Stimulated activated CD4-positive, alpha-beta T cell treated with anti-CD3 and anti-CD28 coated beads, Interleukin-1b, Interleukin-23, amount 100 ng/mL, for 24 hours (primary cell): ENCODE data around the gene PLD1.

Experiments
- DNase-seq, 4 experiments: peaks; one replicate each; pipeline ENCODE4 v3.0.0-alpha.2; 2020; ENCODE audit warnings: low read depth in 4 of 4, low spot score in 1 of 4

PLD1 gene

GRCh38 chr3:171797265-171797679, 13.0 kb downstream of the PLD1 start:
- DNase-seq: no peak

DNA sequence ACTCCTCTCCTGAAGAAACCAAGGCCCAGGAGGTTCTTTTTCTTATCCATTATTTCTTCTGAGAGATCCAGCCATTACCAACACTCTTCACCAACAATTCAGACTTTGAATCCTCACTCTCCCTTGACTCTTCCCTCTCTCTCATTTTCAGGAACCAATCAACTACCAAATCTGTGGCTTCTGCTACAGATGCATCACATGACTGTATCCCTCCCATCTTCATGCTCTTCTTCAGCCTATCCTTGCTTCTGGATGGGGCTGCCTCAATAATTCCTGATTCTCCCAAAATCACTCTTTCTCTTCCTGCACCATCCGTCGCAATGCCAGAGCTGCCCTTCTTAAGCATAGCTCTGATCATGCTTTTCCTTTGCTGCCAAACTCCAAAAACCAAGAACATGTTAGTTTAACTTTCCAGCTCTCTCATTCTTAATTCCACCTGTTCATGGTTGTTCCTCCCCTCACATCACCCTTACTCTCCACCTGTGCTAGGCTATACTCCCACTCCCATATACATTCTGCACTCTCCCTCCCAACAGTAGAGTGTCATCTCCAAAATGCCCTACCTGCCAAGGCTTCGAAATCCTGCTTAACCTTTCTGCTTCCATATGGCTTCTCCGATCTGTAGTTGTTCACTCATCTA, 13.5 kb downstream of the PLD1 start:
- DNase-seq: no peak

GRCh38 chr3:171792531-171792930, 17.8 kb downstream of the PLD1 start:
- no peak for DNase-seq

DNA sequence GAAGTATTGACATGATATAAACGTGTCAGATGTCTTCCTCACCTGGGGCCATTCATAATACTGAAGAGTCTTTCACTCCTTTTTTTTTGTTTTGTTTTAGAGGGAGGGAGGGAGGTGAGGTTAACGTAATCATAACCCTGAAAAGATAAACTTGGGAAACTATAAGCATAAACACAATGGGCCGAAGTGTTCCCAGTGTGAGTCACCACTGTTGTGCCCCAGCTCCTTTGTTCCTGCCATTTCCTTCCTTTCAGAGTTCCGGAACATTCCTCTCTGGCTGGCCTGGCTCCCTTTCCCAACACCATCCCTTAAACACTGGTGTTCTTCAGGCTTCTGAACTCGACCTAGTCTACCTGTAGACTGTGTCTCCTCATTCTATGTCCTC, 18.6 kb downstream of the PLD1 start:
- DNase-seq: no peak

- no peak for DNase-seq
Observed at GRCh38 chr3:171790898-171791691, 19.2 kb downstream of the PLD1 start.

DNA sequence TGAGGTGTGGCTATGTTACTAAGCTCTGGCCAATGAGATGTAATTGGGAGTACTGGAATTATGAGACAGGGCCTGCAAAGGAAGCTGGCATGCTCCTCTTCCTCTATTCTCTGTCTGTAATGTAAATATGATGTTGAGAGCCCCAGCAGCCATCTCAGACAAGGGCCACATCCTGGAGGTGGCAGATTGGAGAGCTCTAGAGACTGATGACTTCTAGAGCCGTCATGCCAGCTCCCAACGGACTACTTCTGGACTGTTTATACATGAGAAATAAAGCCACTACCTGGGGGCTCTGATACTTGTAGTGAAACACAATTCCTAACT, 19.7 kb downstream of the PLD1 start:
- no peak for DNase-seq

- no peak for DNase-seq
Observed at GRCh38 chr3:171789759-171790505, 20.4 kb downstream of the PLD1 start.

- no peak for DNase-seq
Observed at GRCh38 chr3:171788546-171789351, 21.5 kb downstream of the PLD1 start.

- no peak for DNase-seq
Observed at GRCh38 chr3:171786997-171787396, 23.3 kb downstream of the PLD1 start.

DNA sequence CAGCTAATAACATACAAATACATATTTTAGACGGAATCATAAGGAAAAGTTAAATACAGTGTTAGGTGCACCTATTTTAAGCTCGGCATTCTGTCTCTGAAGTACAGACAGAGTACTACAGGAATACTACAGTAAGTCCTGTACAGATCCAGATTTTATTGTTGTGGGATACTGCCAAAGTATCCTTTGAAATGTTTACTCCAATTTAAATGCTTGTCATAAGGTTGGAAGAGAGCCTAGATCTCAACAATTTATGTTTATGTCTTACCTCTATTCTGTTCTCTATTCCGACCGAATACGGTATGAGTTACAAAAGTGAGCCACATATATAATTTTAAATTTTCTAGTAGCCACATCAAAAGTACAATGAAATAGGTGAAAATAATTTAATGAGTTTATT, 25.3 kb downstream of the PLD1 start:
- no peak for DNase-seq

DNA sequence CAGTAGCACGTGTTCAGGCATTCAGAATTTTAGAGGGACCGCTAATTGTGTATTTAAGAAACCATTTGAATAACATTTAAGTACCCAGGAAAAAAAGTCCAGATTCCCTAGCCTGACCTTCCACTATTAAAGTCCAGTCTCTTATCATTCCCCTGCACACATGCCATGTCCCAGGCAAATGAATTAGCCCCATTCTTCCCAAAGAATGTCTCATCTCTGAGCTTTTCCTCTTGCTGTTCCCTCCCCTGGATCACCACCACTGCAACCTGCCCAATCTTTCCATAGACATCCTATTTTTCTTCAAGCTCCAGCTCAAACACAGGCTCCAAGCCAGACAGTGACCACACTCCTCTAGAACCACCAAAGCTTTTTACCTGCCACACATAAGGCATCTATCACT, 25.9 kb downstream of the PLD1 start:
- no peak for DNase-seq

DNA sequence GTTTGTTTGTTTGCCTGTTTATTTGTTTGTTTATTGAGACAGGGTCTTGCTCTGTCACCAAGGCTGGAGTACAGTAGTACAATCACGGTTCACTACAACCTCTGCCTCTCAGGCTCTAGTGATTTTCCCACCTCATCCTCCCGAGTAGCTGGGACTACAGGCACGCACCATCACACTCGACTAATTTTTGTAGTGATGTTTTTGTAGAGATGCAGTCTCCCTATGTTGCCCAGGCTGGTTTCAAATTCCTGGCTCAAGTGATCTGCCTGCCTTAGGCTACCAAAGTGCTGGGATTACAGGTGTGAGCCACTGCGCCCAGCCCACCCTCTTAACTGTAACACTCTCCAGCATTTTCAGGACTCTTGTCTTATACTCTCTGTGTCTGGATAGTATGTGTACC, 26.7 kb downstream of the PLD1 start:
- no peak for DNase-seq

GRCh38 chr3:171783086-171783485, 27.2 kb downstream of the PLD1 start:
- DNase-seq: no peak

DNA sequence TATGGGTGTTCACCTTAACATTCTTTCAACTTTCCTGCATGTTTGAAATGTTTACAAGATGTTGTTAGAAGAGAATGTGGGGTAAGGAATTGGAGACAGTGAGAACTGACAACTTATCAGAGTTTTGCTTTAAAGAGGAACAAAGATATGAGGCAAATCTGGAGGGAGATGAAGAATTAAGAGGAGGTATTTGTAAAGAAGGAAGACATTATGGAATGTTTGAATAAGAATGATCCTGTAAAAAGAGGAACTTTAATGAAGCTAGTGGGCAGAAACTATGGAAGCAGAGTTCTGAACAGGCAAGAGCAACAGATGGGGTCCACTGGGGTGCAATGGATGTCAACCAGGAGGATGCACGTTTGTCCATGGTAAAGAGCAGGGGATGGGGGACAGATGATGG, 27.7 kb downstream of the PLD1 start:
- no peak for DNase-seq

GRCh38 chr3:171781711-171782127, 28.6 kb downstream of the PLD1 start:
- no peak for DNase-seq

DNA sequence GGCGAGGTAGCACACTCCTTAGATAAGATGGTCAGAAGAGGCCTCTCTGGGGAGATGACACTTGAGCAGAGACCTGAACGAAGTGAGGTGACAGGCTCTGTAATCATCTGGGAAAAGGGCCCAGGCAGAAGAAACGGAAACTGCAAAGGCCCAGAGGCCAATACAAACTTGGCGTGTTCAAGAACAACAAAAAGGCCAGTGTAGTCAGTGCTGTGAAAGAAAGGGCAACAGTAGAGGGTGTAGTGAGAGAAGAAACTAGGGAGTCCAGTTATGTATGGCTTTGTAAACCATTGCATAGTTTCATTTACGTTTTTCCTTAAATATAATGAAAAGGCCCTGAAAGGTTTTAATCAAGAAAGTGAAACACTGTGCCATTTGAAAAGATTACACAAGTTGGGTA, 31.8 kb downstream of the PLD1 start:
- no peak for DNase-seq

GRCh38 chr3:171777596-171777995, 32.7 kb downstream of the PLD1 start:
- DNase-seq: no peak

GRCh38 chr3:171776839-171777583, 33.3 kb downstream of the PLD1 start:
- DNase-seq: no peak

DNA sequence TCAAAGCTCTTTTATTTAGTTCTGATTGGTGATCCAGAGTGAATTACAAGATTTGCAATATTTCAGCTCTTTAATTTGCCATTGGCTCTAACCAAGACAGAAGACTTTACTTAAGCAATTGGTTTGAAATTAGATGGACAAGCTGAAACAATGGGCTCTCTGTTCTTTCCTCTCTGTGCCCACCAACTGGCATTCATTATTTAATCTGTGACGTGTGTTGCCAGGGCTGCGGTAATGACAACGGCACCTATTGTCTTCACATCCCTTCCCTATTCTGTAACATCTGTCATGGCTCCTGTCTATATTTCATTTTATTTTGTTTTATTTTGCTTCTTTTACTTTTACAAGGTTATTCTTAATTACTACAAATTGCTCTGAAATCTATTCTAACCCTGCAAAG, 33.9 kb downstream of the PLD1 start:
- DNase-seq: no peak

DNA sequence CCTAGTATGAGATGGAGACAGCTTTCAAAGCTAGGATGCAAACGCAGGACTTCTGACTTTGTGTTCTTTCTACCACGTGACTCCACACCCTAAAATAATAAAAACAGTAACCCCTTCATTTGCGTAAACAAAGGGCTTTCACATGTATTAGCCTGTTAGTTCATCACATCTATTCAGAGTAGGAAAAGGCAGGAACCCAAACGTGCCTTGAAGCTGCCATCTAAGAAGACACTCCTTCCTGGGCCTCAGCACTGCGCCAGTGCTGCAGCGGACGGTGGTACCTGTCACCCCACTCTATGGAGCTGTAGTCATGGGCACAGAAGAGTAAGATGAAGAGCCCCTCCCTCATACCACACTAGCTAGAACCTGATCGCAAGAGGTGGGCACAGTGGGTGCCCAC, 34.3 kb downstream of the PLD1 start:
- DNase-seq: no peak

DNA sequence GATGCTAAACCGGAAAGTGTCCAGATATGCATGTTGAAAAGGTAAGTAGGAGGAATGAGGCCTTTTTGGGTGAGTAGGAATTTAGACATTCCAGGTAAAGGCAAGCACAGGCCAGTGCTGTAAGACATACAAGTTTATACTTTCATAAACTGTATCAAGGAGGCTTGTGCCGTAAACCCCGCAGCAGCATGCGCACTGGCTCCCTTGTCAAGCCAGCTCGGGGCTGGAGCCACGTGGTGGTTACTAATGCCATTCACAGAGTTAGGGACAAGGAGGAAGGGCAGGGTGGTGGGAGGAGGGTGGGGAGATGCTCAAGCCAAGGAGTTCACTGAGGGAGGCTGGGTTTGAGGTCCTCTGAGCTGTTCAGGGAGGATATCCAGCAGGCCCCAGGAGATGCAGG, 35.8 kb downstream of the PLD1 start:
- no peak for DNase-seq
